HEK293 (cell line): ENCODE data around the gene HMX1.

Experiments
- CTCF ChIA-PET: fragments of 350-600 bp; formaldehyde crosslinking; extraction: SDS; loops from one replicate; lab custom pipeline; 2021; ENCODE audit warnings: antibody characterized with exemption; lab: Yijun Ruan, JAX
- POLR2A ChIA-PET: fragments of 300-600 bp; formaldehyde crosslinking; extraction: SDS; loops from one replicate; lab custom pipeline; 2020; ENCODE audit warnings: antibody characterized with exemption, inconsistent platforms; lab: Yijun Ruan, JAX
- H3K27ac ChIP-seq: fragments of 200-500 bp; sonication (Bioruptor generic); 2 replicates; pipeline ENCODE4 v1.5.1; 2014; ENCODE audit warnings: low read depth, low read length, control low read depth, inconsistent platforms; ENCODE audit errors: extremely low read depth
- H3K36me3 ChIP-seq, 2 experiments: fragments of 200-500 bp in 1 of 2; sonication (Bioruptor generic) in 1 of 2; 1 replicate in 1 of 2; 2 replicates in 1 of 2; pipeline ENCODE4 v1.5.1; 2014 to 2017; ENCODE audit warnings: inconsistent platforms in 2 of 2, low read length in 2 of 2; ENCODE audit not compliant: control insufficient read depth in 2 of 2, insufficient read depth in 1 of 2
- H3K4me1 ChIP-seq: fragments of 200-500 bp; sonication (Bioruptor generic); 2 replicates; pipeline ENCODE4 v1.5.1; 2014; ENCODE audit warnings: mild to moderate bottlenecking, low read length, inconsistent platforms; ENCODE audit not compliant: control insufficient read depth, insufficient read depth
- H3K4me3 ChIP-seq: 2 replicates; pipeline ENCODE4 v1.5.1; 2011; ENCODE audit warnings: low read depth, mild to moderate bottlenecking, control low read depth, low read length, moderate library complexity
- H3K9me3 ChIP-seq: fragments of 200-500 bp; sonication (Bioruptor generic); 2 replicates; pipeline ENCODE4 v1.5.1; 2014; ENCODE audit warnings: low read depth, low read length, inconsistent platforms; ENCODE audit not compliant: control insufficient read depth, insufficient read depth
- BCL11A ChIP-seq: fragments of 450-650 bp; formaldehyde crosslinking; IDR thresholded peaks from 2 replicates; pipeline ENCODE4 v1.5.1; 2016; ENCODE audit warnings: low read depth, missing biosample characterization, missing genetic modification characterization
- GLI2 ChIP-seq: fragments of 450-650 bp; formaldehyde crosslinking; IDR thresholded peaks from 2 replicates; pipeline ENCODE4; 2017; ENCODE audit warnings: missing biosample characterization, missing genetic modification characterization, low read depth, borderline replicate concordance
- MZF1 ChIP-seq: fragments of 450-650 bp; formaldehyde crosslinking; IDR thresholded peaks from 2 replicates; pipeline ENCODE4 v1.5.1; 2017; ENCODE audit warnings: missing biosample characterization, missing genetic modification characterization, borderline replicate concordance
- ZFHX2 ChIP-seq: fragments of 450-650 bp; formaldehyde crosslinking; conservative IDR thresholded peaks from 2 replicates; pipeline ENCODE4 v1.5.1; 2016; ENCODE audit warnings: missing biosample characterization, missing genetic modification characterization
- ZNF112 ChIP-seq: fragments of 450-650 bp; formaldehyde crosslinking; IDR thresholded peaks from 2 replicates; pipeline ENCODE4 v1.5.0; 2017; ENCODE audit warnings: missing biosample characterization, missing genetic modification characterization
- ZNF157 ChIP-seq: fragments of 450-650 bp; formaldehyde crosslinking; IDR thresholded peaks from 2 replicates; pipeline ENCODE4 v1.5.1; 2016; ENCODE audit warnings: missing biosample characterization, missing genetic modification characterization
- ZNF169 ChIP-seq: fragments of 450-650 bp; formaldehyde crosslinking; IDR thresholded peaks from 2 replicates; pipeline ENCODE4 v1.5.1; 2016; ENCODE audit warnings: missing biosample characterization, missing genetic modification characterization
- ZNF174 ChIP-seq: fragments of 450-650 bp; formaldehyde crosslinking; IDR thresholded peaks from 2 replicates; pipeline ENCODE4 v1.5.0; 2017; ENCODE audit warnings: missing biosample characterization, mild to moderate bottlenecking, missing genetic modification characterization
- ZNF175 ChIP-seq: fragments of 450-650 bp; formaldehyde crosslinking; IDR thresholded peaks from 2 replicates; pipeline ENCODE4 v1.5.1; 2016; ENCODE audit warnings: missing biosample characterization, missing genetic modification characterization
- ZNF221 ChIP-seq: fragments of 450-650 bp; formaldehyde crosslinking; IDR thresholded peaks from 2 replicates; pipeline ENCODE4 v1.5.1; 2017; ENCODE audit warnings: missing biosample characterization, missing genetic modification characterization, borderline replicate concordance
- ZNF24 ChIP-seq: fragments of 450-650 bp; formaldehyde crosslinking; IDR thresholded peaks from 2 replicates; pipeline ENCODE4 v1.5.1; 2016; ENCODE audit warnings: missing biosample characterization, missing genetic modification characterization
- ZNF266 ChIP-seq: fragments of 450-650 bp; formaldehyde crosslinking; IDR thresholded peaks from 2 replicates; pipeline ENCODE4 v1.5.1; 2016; ENCODE audit warnings: missing biosample characterization, missing genetic modification characterization, low read depth
- ZNF311 ChIP-seq: fragments of 450-650 bp; formaldehyde crosslinking; IDR thresholded peaks from 2 replicates; pipeline ENCODE4 v1.5.1; 2017; ENCODE audit warnings: missing biosample characterization, missing genetic modification characterization, borderline replicate concordance
- ZNF350 ChIP-seq: fragments of 450-650 bp; formaldehyde crosslinking; IDR thresholded peaks from 2 replicates; pipeline ENCODE4 v1.5.0; 2017; ENCODE audit warnings: missing biosample characterization, mild to moderate bottlenecking, missing genetic modification characterization
- ZNF394 ChIP-seq: fragments of 450-650 bp; formaldehyde crosslinking; IDR thresholded peaks from 2 replicates; pipeline ENCODE4 v1.5.1; 2016; ENCODE audit warnings: missing biosample characterization, missing genetic modification characterization, mild to moderate bottlenecking, moderate library complexity, borderline replicate concordance
- ZNF473 ChIP-seq: fragments of 450-650 bp; formaldehyde crosslinking; IDR thresholded peaks from 2 replicates; pipeline ENCODE4 v1.5.1; 2017; ENCODE audit warnings: missing biosample characterization, missing genetic modification characterization
- ZNF621 ChIP-seq: fragments of 450-650 bp; formaldehyde crosslinking; IDR thresholded peaks from 2 replicates; pipeline ENCODE4 v1.5.1; 2017; ENCODE audit warnings: missing biosample characterization, missing genetic modification characterization
- ZNF777 ChIP-seq: fragments of 450-650 bp; formaldehyde crosslinking; IDR thresholded peaks from 2 replicates; pipeline ENCODE4 v1.5.1; 2017; ENCODE audit warnings: missing biosample characterization, missing genetic modification characterization, borderline replicate concordance
- ZNF830 ChIP-seq: fragments of 450-650 bp; IDR thresholded peaks from 2 replicates; pipeline ENCODE4 v1.5.0; 2018; ENCODE audit warnings: missing biosample characterization, missing genetic modification characterization, low read depth, mild to moderate bottlenecking, moderate library complexity
- TF ChIP-seq, protein P1 (sequence below): fragments of 450-650 bp; formaldehyde crosslinking; IDR thresholded peaks from 2 replicates; pipeline ENCODE4 v1.5.1; 2017; ENCODE audit warnings: missing biosample characterization, missing genetic modification characterization
- TF ChIP-seq, protein P2 (sequence below): fragments of 450-650 bp; IDR thresholded peaks from 2 replicates; pipeline ENCODE4 v1.5.1; 2018; ENCODE audit warnings: missing biosample characterization, missing genetic modification characterization
- TF ChIP-seq, protein P3 (sequence below): fragments of 450-650 bp; formaldehyde crosslinking; IDR thresholded peaks from 2 replicates; pipeline ENCODE4 v1.5.1; 2016; ENCODE audit warnings: missing biosample characterization, missing genetic modification characterization
- TF ChIP-seq, protein P4 (sequence below): fragments of 450-650 bp; formaldehyde crosslinking; IDR thresholded peaks from 2 replicates; pipeline ENCODE4 v1.5.1; 2016; ENCODE audit warnings: missing biosample characterization, missing genetic modification characterization
- TF ChIP-seq, protein P5 (sequence below): fragments of 450-650 bp; formaldehyde crosslinking; IDR thresholded peaks from 2 replicates; pipeline ENCODE4 v1.5.1; 2016; ENCODE audit warnings: missing biosample characterization, missing genetic modification characterization

Gene HMX1

DNA sequence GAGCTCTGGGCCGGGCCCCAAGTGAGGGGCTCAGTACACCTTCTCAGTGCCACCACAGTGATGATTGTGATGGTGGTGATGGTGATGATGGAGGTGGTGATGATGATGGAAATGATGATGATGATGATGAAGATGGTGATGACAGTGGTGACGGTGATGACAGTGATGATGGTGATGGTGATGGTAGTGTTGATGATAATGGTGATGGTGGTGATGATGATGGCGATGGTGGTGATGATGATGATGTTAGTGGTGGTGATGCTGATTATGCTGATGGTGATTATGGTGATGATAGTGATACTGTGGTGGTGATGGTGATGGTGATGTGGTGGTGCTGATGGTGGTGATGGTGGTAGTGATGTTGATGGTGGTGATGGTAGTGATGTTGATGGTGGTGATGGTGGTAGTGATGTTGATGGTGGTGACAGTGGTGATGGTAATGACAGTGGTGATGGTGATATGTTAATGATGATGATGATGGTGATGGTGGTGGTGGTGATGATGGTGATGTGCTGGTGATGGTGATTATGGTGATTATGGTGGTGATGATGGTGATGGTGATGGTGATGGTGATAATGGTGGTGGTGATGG, 29.9 kb downstream of the HMX1 start:
- no peak overlapping the region for H3K4me3 ChIP-seq
- no peaks in the 10 kb centered on the region for H3K4me1 ChIP-seq
- no peaks in the 10 kb centered on the region for H3K36me3 ChIP-seq
- ChIA-PET POLR2A (no interaction called here), CTCF (no interaction called here)
- H3K9me3 ChIP-seq, result no peaks in the 10 kb centered on the region
- no peak overlapping the region for H3K27ac ChIP-seq
- TF ChIP-seq ZNF24 (no peak), ZFHX2 (no peak), ZNF266 (tag by site-specific recombination) (0 out of 2 replicates have a peak, but pooled peaks have one; percentile 15), ZNF112 (peak; percentile 49; the same call in 1 of the 2 replicates), ZNF311 (tag by site-specific recombination) (0 out of 2 replicates have a peak, but pooled peaks have one; percentile 55), ZNF394 (tag by site-specific recombination) (no peak), ZNF830 (tag by site-specific recombination) (no peak), ZNF777 (tag by site-specific recombination) (0 out of 2 replicates have a peak, but pooled peaks have one; percentile 22), ZNF621 (tag by site-specific recombination) (0 out of 2 replicates have a peak, but pooled peaks have one; percentile 61), ZNF473 (tag by site-specific recombination) (peak; percentile 68; the same call in 1 of the 2 replicates), BCL11A (tag by site-specific recombination) (no peak), ZNF169 (tag by site-specific recombination) (0 out of 2 replicates have a peak, but pooled peaks have one; percentile 62)
- TF ChIP-seq, protein P1, sequence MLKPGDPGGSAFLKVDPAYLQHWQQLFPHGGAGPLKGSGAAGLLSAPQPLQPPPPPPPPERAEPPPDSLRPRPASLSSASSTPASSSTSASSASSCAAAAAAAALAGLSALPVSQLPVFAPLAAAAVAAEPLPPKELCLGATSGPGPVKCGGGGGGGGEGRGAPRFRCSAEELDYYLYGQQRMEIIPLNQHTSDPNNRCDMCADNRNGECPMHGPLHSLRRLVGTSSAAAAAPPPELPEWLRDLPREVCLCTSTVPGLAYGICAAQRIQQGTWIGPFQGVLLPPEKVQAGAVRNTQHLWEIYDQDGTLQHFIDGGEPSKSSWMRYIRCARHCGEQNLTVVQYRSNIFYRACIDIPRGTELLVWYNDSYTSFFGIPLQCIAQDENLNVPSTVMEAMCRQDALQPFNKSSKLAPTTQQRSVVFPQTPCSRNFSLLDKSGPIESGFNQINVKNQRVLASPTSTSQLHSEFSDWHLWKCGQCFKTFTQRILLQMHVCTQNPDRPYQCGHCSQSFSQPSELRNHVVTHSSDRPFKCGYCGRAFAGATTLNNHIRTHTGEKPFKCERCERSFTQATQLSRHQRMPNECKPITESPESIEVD (tag by site-specific recombination), result no peak
- TF ChIP-seq, protein P2, sequence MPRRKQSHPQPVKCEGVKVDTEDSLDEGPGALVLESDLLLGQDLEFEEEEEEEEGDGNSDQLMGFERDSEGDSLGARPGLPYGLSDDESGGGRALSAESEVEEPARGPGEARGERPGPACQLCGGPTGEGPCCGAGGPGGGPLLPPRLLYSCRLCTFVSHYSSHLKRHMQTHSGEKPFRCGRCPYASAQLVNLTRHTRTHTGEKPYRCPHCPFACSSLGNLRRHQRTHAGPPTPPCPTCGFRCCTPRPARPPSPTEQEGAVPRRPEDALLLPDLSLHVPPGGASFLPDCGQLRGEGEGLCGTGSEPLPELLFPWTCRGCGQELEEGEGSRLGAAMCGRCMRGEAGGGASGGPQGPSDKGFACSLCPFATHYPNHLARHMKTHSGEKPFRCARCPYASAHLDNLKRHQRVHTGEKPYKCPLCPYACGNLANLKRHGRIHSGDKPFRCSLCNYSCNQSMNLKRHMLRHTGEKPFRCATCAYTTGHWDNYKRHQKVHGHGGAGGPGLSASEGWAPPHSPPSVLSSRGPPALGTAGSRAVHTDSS, result peak; percentile 95
- TF ChIP-seq, protein P3, sequence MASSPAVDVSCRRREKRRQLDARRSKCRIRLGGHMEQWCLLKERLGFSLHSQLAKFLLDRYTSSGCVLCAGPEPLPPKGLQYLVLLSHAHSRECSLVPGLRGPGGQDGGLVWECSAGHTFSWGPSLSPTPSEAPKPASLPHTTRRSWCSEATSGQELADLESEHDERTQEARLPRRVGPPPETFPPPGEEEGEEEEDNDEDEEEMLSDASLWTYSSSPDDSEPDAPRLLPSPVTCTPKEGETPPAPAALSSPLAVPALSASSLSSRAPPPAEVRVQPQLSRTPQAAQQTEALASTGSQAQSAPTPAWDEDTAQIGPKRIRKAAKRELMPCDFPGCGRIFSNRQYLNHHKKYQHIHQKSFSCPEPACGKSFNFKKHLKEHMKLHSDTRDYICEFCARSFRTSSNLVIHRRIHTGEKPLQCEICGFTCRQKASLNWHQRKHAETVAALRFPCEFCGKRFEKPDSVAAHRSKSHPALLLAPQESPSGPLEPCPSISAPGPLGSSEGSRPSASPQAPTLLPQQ (tag by site-specific recombination), result no peak

DNA sequence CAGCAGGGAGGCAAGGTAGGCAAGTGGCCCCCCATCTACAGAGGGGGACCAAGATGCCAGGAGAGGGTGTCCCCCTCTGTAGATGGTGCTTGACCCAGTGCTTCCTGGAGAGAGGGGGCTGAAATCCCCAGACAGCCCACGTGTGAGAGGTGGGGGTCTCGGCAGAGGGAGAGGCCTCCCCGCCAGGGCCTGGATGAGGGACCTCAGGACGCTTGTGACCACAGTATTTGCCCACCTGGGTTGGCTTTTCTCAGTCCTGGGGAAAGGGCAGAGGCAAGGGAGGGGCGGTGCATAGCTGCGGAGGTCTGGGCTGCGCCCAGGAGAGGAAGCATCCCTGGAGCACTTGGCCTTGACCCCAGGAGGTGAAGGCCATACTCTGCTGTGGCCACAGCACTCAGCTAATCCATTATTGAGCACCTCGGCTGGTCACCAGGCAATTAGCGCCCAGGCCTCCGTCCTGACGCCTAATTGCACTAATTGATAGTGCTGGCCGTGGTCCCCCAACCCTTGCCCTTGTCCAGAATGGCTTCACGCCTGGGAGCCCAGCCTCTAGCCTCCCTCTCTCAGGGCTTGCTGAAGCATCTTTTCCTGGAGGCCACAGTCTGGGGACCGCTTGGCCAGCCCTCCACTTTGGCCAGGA, 30.7 kb downstream of the HMX1 start:
- CTCF ChIA-PET, result interaction anchor here (1.2 kb wide), 2 partner anchors 15 to 45 kb away, joined by 3 to 4 read pairs; no protein-coding TSS in a partner anchor
- POLR2A ChIA-PET, result no interaction called here
- no peaks in the 10 kb centered on the region for H3K36me3 ChIP-seq
- H3K4me1 ChIP-seq, result no peaks in the 10 kb centered on the region
- H3K4me3 ChIP-seq, result no peak overlapping the region
- H3K9me3 ChIP-seq, result no peaks in the 10 kb centered on the region
- H3K27ac ChIP-seq, result no peak overlapping the region
- TF ChIP-seq, protein P4, sequence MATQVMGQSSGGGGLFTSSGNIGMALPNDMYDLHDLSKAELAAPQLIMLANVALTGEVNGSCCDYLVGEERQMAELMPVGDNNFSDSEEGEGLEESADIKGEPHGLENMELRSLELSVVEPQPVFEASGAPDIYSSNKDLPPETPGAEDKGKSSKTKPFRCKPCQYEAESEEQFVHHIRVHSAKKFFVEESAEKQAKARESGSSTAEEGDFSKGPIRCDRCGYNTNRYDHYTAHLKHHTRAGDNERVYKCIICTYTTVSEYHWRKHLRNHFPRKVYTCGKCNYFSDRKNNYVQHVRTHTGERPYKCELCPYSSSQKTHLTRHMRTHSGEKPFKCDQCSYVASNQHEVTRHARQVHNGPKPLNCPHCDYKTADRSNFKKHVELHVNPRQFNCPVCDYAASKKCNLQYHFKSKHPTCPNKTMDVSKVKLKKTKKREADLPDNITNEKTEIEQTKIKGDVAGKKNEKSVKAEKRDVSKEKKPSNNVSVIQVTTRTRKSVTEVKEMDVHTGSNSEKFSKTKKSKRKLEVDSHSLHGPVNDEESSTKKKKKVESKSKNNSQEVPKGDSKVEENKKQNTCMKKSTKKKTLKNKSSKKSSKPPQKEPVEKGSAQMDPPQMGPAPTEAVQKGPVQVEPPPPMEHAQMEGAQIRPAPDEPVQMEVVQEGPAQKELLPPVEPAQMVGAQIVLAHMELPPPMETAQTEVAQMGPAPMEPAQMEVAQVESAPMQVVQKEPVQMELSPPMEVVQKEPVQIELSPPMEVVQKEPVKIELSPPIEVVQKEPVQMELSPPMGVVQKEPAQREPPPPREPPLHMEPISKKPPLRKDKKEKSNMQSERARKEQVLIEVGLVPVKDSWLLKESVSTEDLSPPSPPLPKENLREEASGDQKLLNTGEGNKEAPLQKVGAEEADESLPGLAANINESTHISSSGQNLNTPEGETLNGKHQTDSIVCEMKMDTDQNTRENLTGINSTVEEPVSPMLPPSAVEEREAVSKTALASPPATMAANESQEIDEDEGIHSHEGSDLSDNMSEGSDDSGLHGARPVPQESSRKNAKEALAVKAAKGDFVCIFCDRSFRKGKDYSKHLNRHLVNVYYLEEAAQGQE (tag by site-specific recombination), result no peak
- no peak for TF ChIP-seq ZNF350
- TF ChIP-seq GLI2 (tag by site-specific recombination), result no peak
- TF ChIP-seq ZNF175 (tag by site-specific recombination), result no peak
- no peak for TF ChIP-seq ZNF157
- no peak for TF ChIP-seq MZF1 (tag by site-specific recombination)
- TF ChIP-seq ZNF221 (tag by site-specific recombination), result no peak
- no peak for TF ChIP-seq ZNF830 (tag by site-specific recombination)
- TF ChIP-seq, protein P5, sequence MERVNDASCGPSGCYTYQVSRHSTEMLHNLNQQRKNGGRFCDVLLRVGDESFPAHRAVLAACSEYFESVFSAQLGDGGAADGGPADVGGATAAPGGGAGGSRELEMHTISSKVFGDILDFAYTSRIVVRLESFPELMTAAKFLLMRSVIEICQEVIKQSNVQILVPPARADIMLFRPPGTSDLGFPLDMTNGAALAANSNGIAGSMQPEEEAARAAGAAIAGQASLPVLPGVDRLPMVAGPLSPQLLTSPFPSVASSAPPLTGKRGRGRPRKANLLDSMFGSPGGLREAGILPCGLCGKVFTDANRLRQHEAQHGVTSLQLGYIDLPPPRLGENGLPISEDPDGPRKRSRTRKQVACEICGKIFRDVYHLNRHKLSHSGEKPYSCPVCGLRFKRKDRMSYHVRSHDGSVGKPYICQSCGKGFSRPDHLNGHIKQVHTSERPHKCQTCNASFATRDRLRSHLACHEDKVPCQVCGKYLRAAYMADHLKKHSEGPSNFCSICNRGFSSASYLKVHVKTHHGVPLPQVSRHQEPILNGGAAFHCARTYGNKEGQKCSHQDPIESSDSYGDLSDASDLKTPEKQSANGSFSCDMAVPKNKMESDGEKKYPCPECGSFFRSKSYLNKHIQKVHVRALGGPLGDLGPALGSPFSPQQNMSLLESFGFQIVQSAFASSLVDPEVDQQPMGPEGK (tag by site-specific recombination), result no peak
- no peak for TF ChIP-seq ZNF174 (tag by site-specific recombination)
